Lung (tissue), 12 donors: ENCODE measurements around the gene SLC16A14. TPM values are rescaled to one million over a fixed set of nuclear protein-coding genes. Genes with fewer than 3 reads are reported as not detected.

Experiments
- ATAC-seq: fragments of 200-7000 bp; cut with Tn5 transposase; one replicate; pipeline ENCODE4 v1.9.1; 2020; ENCODE audit warnings: moderate number of reproducible peaks; ENCODE audit not compliant: insufficient read depth, low FRiP score
- DNase-seq, 3 donors: peaks; one replicate each; pipeline ENCODE4 v3.0.0-alpha.2; 2013 to 2017
- H3K27ac ChIP-seq, 2 donors: one replicate each; pipeline ENCODE4 v1.5.1; 2013; ENCODE audit warnings: mild to moderate bottlenecking in 2 of 2, moderate library complexity in 2 of 2, control low read depth in 1 of 2, inconsistent platforms in 1 of 2, low read depth in 1 of 2, low read length in 1 of 2
- H3K27me3 ChIP-seq, 3 donors: one replicate each; pipeline ENCODE4 v1.5.1; 2013; ENCODE audit warnings: low read length in 2 of 3; ENCODE audit not compliant: control insufficient read depth in 3 of 3, insufficient read depth in 3 of 3
- H3K36me3 ChIP-seq, 4 donors: one replicate each; pipeline ENCODE4 v1.5.1; 2013; ENCODE audit warnings: low read length in 4 of 4, mild to moderate bottlenecking in 1 of 4, moderate library complexity in 1 of 4; ENCODE audit not compliant: control insufficient read depth in 4 of 4, insufficient read depth in 4 of 4
- H3K4me1 ChIP-seq, 5 donors: one replicate each; pipeline ENCODE4 v1.5.1; 2013; ENCODE audit warnings: low read length in 5 of 5, mild to moderate bottlenecking in 2 of 5, moderate library complexity in 1 of 5; ENCODE audit not compliant: control insufficient read depth in 5 of 5, insufficient read depth in 5 of 5
- H3K4me3 ChIP-seq: one replicate; pipeline ENCODE4 v1.5.1; 2013; ENCODE audit warnings: mild to moderate bottlenecking, control low read depth, moderate library complexity
- H3K9ac ChIP-seq, 2 donors: one replicate each; pipeline ENCODE4 v1.5.1; 2013; ENCODE audit warnings: low read length in 2 of 2, control low read depth in 1 of 2; ENCODE audit not compliant: insufficient read depth in 1 of 2
- H3K9me3 ChIP-seq, 4 donors: one replicate each; pipeline ENCODE4 v1.5.1; 2013; ENCODE audit warnings: low read length in 3 of 4, mild to moderate bottlenecking in 1 of 4, moderate library complexity in 1 of 4; ENCODE audit not compliant: control insufficient read depth in 4 of 4, insufficient read depth in 3 of 4
- WGBS, 2 donors: extraction: QIAGEN DNeasy Blood & Tissue Kit; methylation state at CpG; one replicate each; pipeline ENCODE4 v1.1.7; 2013; 5-methylcytosine and 5-hydroxymethylcytosine counted together
- polyA plus RNA-seq, 2 donors: library from polyadenylated mRNA; stranded (reverse); fragments of 200-250 nt; gene quantifications; one replicate each; pipeline ENCODE4 v1.2.1, GENCODE V29; 2013
- total RNA-seq, 2 donors: library from RNA; depleted of rRNA in 1 of 2; stranded (reverse); fragments of >200 nt in 1 of 2; gene quantifications; one replicate each; pipeline ENCODE4 v1.2.1, GENCODE V29; 2014 to 2021
- TF ChIP-seq, protein P1 (sequence below): IDR thresholded peaks from 2 replicates; pipeline ENCODE4 v1.5.1; 2012; ENCODE audit warnings: mild to moderate bottlenecking; ENCODE audit errors: control extremely low read depth, extremely low read depth
- donor health status: control.
- donor health status: control.
- donor health status: Bipolar disorder and iron deficiency.
- donor health status: healthy.
- donor health status: DM: yes; HTN: yes; CAD: no.

The SLC16A14 gene
- total and polyA plus RNA-seq, 4 donors = 0.85 to 8.2 (median 3.5) TPM

DNA sequence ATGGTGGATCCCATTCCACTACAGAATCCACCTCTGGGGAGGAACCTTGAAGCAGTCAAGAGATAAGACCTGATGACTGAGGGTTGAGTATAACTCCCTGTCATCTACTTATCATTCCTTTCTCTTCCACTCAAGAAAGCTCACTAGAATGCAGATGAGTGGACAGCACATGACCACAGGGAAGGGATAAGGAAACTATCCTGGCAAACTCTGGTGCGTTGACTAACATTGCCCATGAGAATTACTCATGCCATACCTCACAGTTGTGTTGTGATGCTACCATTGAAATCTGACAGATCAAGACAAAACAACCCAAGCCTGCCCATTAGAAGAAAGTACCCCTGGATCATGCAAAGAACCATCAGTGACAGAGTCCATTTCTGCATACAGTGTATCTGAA is 26.5 kb downstream of the SLC16A14 start:
- Histone ChIP-seq H3K4me1 (no peaks in the 10 kb centered on the region), H3K36me3 (peaks cover 0 to 5% (median 0%) of the 10 kb centered on the region in 4 donors), H3K27me3 (no peaks in the 10 kb centered on the region), H3K27ac (no peak overlapping the region), H3K9me3 (no peaks in the 10 kb centered on the region), H3K9ac (no peak overlapping the region), H3K4me3 (no peak overlapping the region)
- ATAC-seq = no peak
- DNase-seq = no peak
- 93 to 98% methylated on average over 1 of the region's 1 CpG for WGBS, 2 donors
- TF ChIP-seq, protein P1, sequence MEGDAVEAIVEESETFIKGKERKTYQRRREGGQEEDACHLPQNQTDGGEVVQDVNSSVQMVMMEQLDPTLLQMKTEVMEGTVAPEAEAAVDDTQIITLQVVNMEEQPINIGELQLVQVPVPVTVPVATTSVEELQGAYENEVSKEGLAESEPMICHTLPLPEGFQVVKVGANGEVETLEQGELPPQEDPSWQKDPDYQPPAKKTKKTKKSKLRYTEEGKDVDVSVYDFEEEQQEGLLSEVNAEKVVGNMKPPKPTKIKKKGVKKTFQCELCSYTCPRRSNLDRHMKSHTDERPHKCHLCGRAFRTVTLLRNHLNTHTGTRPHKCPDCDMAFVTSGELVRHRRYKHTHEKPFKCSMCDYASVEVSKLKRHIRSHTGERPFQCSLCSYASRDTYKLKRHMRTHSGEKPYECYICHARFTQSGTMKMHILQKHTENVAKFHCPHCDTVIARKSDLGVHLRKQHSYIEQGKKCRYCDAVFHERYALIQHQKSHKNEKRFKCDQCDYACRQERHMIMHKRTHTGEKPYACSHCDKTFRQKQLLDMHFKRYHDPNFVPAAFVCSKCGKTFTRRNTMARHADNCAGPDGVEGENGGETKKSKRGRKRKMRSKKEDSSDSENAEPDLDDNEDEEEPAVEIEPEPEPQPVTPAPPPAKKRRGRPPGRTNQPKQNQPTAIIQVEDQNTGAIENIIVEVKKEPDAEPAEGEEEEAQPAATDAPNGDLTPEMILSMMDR = no peak

GRCh38 chr2:230023313-230023712 is 45.4 kb downstream of the SLC16A14 start:
- WGBS, 2 donors = 94 to 95% methylated on average over 4 of the region's 4 CpGs
- H3K9ac ChIP-seq = no peak overlapping the region
- no peaks in the 10 kb centered on the region for H3K4me1 ChIP-seq
- H3K4me3 ChIP-seq = no peak overlapping the region
- no peak overlapping the region for H3K27ac ChIP-seq
- no peaks in the 10 kb centered on the region for H3K9me3 ChIP-seq
- TF ChIP-seq, protein P1 = no peak
- no peak for DNase-seq
- no peaks in the 10 kb centered on the region for H3K27me3 ChIP-seq
- ATAC-seq = no peak
- no peaks in the 10 kb centered on the region for H3K36me3 ChIP-seq

DNA sequence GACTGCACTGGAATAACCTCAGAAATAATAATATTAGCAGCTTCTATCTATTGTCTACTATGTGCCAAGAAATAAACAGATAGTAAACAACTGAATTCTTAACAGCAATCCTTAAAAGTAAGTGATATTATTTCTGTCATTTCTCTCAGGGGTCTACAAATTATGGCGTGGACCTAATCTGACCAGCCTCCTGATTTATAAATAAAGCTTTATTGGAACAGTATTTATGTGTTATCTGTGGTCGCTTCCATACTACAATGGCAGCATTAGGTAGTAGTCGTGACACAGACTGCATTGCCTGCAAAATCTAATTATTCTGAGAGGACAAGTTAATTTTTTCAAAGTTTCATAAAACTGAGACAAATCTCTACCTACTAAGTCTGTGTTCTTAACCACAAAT is 49.0 kb downstream of the SLC16A14 start:
- H3K9me3 ChIP-seq = no peaks in the 10 kb centered on the region
- H3K27me3 ChIP-seq = no peaks in the 10 kb centered on the region
- TF ChIP-seq, protein P1 = no peak
- H3K36me3 ChIP-seq = no peaks in the 10 kb centered on the region
- DNase-seq (no peak), ATAC-seq (no peak)
- H3K4me1 ChIP-seq = no peaks in the 10 kb centered on the region
- no peak overlapping the region for H3K9ac ChIP-seq
- H3K27ac ChIP-seq = no peak overlapping the region
- 88 to 90% methylated on average over 3 of the region's 3 CpGs for WGBS, 2 donors
- H3K4me3 ChIP-seq = no peak overlapping the region

DNA sequence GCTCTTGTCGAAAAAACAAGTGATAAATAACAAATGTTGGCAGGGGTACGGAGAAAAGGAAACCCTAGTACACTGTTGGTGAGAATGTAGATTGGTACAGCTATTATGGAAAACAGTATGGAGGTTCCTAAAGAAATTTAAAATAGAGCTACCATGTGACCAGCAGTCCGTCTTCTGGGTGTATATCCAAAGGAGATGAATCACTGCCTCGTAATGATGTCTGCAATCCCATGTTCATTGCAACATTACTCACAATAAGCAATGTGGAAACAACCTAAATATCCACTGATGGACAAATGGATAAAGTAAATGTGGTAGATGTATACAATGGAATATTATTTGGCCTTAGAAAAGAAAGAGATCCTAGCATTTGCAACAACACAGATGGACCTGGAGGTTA is 50.6 kb downstream of the SLC16A14 start:
- H3K4me3 ChIP-seq = no peak overlapping the region
- H3K27ac ChIP-seq = no peak overlapping the region
- no peak overlapping the region for H3K9ac ChIP-seq
- ATAC-seq (no peak), DNase-seq (no peak)
- 78 to 89% methylated on average over 4 of the region's 4 CpGs for WGBS, 2 donors
- TF ChIP-seq, protein P1 = no peak
- no peaks in the 10 kb centered on the region for H3K9me3 ChIP-seq
- H3K27me3 ChIP-seq = no peaks in the 10 kb centered on the region
- no peaks in the 10 kb centered on the region for H3K4me1 ChIP-seq
- no peaks in the 10 kb centered on the region for H3K36me3 ChIP-seq
